ENCODE data around the gene BTRC. TPM values are rescaled to one million over a fixed set of nuclear protein-coding genes. Genes with fewer than 3 reads are reported as not detected.

BTRC gene
- total RNA-seq, 1 donor from 2014 or later = 35.5 TPM

DNA sequence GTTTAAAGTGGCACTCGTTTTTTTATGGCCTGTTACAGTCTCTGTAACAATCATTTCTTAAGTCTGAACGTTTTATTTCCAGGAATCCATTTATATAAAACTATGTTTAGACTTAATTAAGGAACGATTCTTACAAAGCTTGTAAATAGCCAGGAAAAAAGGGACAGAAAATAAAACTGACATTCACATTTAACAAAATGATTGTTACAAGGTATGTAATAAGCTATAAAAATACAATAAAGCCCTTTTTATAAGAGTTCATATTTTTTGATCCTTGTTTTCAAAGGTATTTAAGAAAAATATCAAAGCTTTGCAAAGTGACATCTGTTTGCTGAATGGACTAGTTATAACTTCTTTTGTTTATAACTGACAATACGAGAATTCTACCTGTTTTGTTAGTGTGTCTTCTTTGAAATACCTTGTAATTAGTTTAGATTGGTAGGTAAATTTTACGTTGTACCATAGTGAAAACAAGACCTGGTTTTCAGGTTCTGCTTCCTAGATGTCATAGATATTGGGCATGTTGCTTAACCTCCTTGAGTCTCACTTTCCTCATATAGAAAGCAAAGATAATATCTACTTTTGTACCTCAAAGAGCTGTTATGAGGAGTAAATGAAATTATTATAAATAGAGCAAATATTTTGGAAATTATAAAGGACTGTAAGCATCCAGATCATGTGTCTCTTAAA, 25.8 kb downstream of the BTRC start:
- Mint-ChIP-seq H3K27ac (ENCODE audit: unreplicated experiment) (no peak overlapping the region), H3K27me3 (ENCODE audit: low read depth) (no peaks in the 10 kb centered on the region), H3K4me3 (no peak overlapping the region), H3K4me1 (no peaks in the 10 kb centered on the region), H3K9me3 (no peaks in the 10 kb centered on the region), H3K36me3 (ENCODE audit: low read depth) (peaks cover 1% of the 10 kb centered on the region)
- no peak for DNase-seq (ENCODE audit: low read depth, low spot score)
- TF ChIP-seq, protein P1, sequence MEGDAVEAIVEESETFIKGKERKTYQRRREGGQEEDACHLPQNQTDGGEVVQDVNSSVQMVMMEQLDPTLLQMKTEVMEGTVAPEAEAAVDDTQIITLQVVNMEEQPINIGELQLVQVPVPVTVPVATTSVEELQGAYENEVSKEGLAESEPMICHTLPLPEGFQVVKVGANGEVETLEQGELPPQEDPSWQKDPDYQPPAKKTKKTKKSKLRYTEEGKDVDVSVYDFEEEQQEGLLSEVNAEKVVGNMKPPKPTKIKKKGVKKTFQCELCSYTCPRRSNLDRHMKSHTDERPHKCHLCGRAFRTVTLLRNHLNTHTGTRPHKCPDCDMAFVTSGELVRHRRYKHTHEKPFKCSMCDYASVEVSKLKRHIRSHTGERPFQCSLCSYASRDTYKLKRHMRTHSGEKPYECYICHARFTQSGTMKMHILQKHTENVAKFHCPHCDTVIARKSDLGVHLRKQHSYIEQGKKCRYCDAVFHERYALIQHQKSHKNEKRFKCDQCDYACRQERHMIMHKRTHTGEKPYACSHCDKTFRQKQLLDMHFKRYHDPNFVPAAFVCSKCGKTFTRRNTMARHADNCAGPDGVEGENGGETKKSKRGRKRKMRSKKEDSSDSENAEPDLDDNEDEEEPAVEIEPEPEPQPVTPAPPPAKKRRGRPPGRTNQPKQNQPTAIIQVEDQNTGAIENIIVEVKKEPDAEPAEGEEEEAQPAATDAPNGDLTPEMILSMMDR (conservative IDR thresholded peaks at IDR 0.05) = no peak

DNA sequence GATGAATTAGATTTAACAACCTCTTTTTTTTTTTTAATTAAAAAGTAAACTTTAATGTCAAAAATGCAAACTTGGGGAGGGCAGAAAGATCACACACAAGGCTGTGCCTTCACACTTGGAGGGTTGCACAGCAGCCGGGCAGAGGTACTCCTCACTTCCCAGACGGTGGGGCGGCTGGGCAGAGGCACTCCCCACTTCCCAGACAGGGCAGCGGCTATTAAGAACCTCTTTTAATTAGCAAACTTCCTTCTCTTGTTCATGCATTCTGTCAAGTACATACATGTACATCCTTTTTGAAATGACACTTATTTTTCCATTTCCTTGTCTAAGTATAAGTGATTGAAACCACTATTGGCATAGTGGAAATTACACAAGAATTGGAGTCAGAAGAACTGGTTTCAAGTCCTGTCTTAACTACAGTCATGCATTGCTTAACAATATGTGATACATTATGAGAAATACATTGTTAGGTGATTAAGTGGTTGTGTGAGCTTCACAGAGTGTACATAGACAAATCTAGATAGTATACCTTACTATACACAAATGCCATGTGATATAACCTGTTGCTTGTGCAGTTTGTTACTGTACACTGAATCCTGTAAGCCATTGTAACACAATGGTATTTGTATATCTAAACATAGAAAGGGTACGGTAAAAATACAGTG, 26.5 kb downstream of the BTRC start:
- Mint-ChIP-seq H3K9me3 (no peaks in the 10 kb centered on the region), H3K27me3 (ENCODE audit: low read depth) (no peaks in the 10 kb centered on the region), H3K27ac (ENCODE audit: unreplicated experiment) (no peak overlapping the region), H3K36me3 (ENCODE audit: low read depth) (no peaks in the 10 kb centered on the region), H3K4me3 (no peak overlapping the region), H3K4me1 (no peaks in the 10 kb centered on the region)
- TF ChIP-seq, protein P1 (conservative IDR thresholded peaks at IDR 0.05) = no peak
- no peak for DNase-seq (ENCODE audit: low read depth, low spot score)

DNA sequence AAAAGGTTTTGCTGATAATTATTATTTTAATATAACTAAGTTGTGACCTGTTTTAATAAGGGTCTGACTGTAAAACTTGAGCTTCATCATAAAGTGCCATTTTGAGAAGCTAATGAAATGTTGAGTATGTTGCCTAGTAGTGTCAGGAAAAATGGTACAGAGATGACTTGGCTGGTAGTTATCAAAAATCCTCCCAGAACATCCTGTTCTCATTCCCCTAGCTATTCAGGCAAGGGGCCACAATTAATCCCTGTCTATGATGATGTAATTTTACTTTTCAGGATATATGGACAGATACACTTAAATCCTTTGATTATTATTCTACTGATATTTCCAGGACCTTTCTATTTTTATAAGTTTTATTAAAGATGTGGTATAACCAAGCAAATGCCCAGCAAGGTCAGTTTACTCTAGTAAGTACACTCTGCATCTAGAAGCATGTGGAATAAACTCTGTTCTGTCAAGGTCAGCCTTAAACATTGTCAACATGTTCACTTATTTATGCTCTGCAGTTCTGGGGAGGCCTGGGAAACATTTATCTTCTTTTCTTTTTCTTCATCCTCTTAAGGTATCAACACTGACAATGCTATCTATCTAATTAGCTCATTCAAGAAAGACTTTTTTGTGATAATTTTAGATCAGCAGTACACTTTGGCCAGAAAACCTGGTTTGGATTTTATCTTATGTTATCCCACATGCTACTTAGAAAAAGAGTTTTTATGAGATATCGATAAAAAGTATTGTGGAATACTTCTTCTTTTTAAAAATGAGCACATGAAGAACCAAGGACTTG, 32.1 kb downstream of the BTRC start:
- no peaks in the 10 kb centered on the region for H3K27me3 Mint-ChIP-seq (ENCODE audit: low read depth)
- no peak overlapping the region for H3K27ac Mint-ChIP-seq (ENCODE audit: unreplicated experiment)
- no peak for DNase-seq (ENCODE audit: low read depth, low spot score)
- no peak overlapping the region for H3K4me3 Mint-ChIP-seq
- no peaks in the 10 kb centered on the region for H3K9me3 Mint-ChIP-seq
- TF ChIP-seq, protein P1 (conservative IDR thresholded peaks at IDR 0.05) = no peak
- no peaks in the 10 kb centered on the region for H3K36me3 Mint-ChIP-seq (ENCODE audit: low read depth)
- peaks cover 10% of the 10 kb centered on the region for H3K4me1 Mint-ChIP-seq

DNA sequence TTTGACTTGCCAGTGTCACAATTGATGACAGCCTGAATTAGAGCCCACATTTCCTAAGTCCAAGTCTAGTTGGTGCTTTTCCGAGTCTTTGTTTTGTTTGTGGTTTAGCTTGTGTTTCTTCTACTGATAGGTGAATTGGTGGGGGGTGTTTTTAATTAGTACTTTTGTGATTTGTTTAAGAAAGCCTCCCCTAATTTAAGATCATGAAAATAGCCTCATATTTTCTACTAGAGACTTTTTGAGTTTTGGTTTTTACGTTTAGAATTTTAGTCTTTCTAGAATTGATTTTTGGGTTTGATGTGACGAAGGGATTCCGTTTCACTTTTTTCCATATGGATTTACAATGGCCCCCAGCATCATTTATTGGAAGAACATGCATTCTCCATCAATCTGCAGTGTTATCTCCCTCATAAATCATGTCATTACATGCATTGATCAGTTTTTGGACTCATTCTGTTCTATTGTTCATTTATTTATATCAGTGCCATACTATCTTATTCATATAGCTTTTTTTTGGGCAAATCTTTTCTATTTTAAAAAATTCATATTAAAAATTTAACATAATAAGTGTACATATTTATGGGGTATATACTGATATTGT, 32.8 kb downstream of the BTRC start:
- H3K27ac Mint-ChIP-seq (ENCODE audit: unreplicated experiment) = no peak overlapping the region

More for the DNA sequence above, 32.8 kb downstream of the BTRC start:
- Mint-ChIP-seq H3K4me1 (peaks cover 10% of the 10 kb centered on the region), H3K4me3 (no peak overlapping the region), H3K36me3 (ENCODE audit: low read depth) (no peaks in the 10 kb centered on the region), H3K9me3 (no peaks in the 10 kb centered on the region), H3K27me3 (ENCODE audit: low read depth) (no peaks in the 10 kb centered on the region)
- TF ChIP-seq, protein P1 (conservative IDR thresholded peaks at IDR 0.05) = no peak
- DNase-seq (ENCODE audit: low read depth, low spot score) = no peak

Measured in neural crest cell (in vitro differentiated cells).